ENCODE results near the gene WFDC12.
"Not testable (repeated sequence)": the region's sequence is repeated elsewhere in the genome, so short reads cannot be mapped to it uniquely, and the experiment has no call there.

GRCh38 chr20:45154794-45155193 is 30.5 kb upstream of the WFDC12 start:
- TF ChIP-seq CTCF (IDR thresholded peaks at IDR 0.05; ENCODE audit: extremely low read depth in 1 of 2, insufficient read depth in 1 of 2, low read depth in 1 of 2, low read length in 2 of 2); EZH2 (IDR thresholded peaks at IDR 0.05; ENCODE audit: borderline replicate concordance, low read depth, low read length, severe bottlenecking): not testable (repeated sequence)

Data from endothelial cell of umbilical vein (primary cell).